NCI-H748 treated with DMSO at 0.1 percent for 48 hours (cell line): Measurements from ENCODE around the gene SLC16A10.
"Not testable (repeated sequence)": the region's sequence is repeated elsewhere in the genome, so short reads cannot be mapped to it uniquely, and the experiment has no call there.

Experiments used
- DNase-seq: peaks from one replicate; lab custom pipeline; 2025; lab: John Stamatoyannopoulos, UW

SLC16A10 gene

DNA sequence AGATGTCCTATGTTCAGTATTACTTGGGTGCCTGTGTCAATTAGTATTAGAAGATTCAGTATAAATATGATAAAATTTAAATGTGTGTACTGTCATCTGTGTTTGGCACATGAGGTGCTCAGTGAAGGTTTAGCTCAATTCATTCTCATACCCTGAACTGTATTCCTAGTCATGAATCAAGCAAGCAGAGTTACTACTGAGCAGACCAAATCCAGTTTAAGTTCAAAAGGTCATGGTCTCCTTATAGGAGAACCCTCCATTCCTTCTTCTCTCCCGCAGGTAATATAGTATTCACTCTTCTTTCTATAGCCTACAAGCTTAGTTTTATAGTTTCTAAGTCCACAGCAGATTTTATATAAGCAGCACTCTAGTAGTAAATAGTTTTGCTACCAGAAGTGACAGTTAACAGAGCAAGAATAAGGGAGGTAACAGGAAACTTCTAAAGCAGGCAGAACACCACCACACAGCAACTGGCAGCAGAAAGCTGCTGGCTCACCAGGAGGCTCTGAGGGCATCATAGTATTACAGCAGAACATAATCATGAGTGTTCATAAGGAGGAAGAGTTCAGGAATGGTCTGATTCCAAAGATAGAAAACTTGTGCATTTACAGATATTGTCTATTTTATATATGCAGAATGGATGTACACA is 133.2 kb downstream of the SLC16A10 start:
- DNase-seq: no peak

- no peak for DNase-seq
Observed at GRCh38 chr6:111221804-111222203, 134.5 kb downstream of the SLC16A10 start.

DNA sequence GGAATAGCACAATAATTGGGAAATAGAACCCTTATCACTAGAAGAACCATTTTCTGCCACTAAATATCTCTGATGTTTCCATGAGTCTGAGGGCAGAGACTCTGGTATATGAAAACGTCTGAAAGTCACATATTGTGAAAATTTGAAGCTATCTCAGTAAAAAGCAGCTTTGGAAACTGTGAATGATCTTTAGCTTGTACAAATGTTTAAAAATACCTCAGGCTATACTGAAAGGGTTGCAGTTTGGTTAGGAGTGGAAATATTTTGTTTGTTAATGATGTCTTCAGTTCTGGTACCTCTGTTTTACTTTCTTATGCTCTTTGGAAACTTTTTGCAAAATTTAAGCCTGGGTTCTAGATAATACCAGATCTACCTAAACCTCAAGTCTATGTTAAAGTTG is 135.0 kb downstream of the SLC16A10 start:
- no peak for DNase-seq

DNA sequence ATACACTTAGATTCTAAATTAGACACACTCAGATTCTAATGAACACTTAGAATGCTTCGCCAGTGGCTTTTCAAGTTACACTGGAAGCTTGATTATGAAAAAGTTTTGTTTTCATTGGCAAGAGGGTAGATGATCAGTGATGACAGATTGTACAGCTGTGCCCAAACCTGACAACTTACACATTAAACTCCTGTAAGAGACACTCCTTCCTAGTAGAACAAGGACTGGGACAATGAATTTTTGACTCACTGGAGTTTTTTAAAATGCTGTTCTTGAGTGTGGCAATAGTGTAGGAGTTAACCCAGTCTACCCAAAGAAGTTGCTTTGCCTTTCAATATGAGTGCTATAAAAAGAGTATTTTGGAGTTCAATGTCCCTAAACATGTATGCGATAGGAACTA is 140.8 kb downstream of the SLC16A10 start:
- DNase-seq: no peak

DNA sequence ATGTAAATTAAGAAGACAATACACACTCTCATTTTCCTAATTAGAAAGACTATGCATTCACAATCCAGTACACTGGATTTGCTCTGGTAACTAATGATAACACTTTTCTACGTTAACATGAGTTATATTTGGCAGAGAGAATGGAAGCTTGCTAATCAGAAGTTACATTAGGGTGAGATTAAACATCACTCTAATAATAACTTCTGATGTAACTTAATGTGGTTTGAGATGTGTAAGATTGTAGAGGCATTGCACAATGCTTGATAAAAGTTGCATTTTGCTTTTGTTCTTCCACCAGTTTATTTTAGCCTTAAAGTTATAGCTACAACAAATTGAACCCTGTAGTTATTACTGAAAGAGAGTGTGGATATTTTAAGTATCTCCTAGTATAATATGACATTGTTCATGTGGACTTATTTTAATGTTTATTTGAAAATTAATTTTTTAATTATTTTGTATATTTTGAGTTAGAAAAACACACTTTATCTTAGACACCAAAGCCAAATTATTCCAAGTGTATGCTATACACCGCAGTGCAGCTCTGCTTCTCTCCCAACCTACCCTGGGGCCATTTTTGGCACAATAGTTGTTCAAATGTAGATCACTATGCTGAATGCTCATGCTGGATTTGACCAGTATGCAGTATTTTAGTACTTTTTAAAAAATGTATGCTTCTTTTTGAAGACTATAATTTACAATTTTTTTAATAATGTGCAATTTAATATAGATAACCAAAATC is 143.2 kb downstream of the SLC16A10 start:
- DNase-seq: no peak

DNA sequence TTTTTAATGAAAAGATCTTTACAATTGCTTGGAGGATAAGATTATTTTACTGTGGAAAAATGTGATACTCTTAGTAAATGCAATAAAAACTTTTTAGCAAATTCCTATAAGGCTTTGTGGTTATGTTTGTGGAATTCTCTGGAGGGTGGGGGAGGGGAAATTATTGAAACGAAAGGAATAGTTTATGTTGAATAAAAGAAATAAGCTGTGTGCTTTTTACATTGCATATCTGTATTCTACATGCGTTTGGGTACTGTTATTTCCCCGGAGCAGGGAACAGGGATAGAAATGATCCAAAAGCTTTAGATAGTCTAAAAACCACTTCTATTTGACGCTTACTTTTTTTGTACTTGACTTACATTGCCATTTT is 143.8 kb downstream of the SLC16A10 start:
- DNase-seq: no peak

DNA sequence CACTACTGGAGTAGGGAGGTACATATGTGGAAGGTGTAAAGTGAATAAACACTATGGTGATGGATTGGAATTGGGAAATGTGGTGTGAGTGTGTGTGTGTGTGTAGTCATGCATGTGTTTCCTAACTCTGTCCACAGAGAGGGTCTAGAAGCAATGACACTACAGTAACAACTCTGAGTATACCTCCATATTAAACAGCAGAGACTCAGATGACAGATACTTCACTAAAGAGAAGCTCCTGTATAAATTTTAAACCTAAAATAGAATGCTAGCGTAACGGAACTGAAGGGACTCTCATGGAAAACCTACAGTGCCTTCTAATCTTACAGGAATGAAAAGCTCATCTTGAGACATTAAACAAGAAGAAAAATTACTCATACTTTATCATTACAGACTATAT is 150.5 kb downstream of the SLC16A10 start:
- DNase-seq: no peak

DNA sequence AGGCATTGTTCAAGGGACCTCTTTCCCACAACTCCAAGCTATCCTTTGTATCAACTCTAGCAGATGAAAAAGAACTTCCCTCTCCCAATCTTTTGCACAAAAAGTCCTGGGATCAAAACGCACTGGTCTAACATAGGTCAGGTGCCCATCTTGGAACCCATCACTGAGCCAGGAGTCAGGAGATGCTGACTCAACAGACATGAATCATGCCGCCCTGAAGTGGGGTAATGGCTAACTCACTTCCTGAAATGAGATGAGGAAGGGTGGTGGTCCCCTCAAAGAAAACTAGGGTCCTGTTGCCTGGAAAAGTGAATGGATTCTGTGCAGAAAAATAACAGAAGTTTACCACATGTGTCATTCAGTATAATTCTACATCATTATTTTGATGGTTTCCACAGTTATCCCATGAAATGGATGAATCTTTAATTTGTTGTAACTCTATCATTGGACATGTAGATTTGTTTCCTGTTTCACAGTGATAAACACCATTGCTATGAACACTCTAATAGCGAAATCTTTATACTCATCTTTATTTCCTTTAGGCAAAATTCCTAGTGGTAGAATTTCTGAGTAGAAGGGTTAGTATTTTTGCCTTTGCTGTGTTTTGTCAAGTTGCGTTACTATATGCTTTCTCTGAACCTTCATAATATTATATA is 151.3 kb downstream of the SLC16A10 start:
- DNase-seq: no peak

GRCh38 chr6:111239461-111239860 is 152.2 kb downstream of the SLC16A10 start:
- DNase-seq: no peak

DNA sequence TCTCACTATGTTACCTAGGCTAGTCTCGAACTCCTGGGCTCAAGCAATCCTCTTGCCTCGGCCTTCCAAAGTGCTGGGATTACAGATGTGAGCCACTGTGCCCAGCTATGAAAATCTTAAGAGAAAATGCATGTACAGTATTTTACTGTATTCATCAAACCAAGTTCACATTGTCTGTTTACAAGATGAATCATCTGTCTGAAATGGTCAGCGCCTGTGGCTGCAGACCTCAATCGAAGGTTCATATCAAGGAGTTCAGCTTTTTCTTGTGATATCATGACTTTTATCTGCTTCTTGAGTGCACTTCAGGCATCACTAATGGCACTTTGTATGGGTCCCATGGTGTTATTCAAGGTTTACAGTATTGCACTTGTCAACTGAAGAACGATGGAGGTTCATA is 155.1 kb downstream of the SLC16A10 start:
- no peak for DNase-seq

DNA sequence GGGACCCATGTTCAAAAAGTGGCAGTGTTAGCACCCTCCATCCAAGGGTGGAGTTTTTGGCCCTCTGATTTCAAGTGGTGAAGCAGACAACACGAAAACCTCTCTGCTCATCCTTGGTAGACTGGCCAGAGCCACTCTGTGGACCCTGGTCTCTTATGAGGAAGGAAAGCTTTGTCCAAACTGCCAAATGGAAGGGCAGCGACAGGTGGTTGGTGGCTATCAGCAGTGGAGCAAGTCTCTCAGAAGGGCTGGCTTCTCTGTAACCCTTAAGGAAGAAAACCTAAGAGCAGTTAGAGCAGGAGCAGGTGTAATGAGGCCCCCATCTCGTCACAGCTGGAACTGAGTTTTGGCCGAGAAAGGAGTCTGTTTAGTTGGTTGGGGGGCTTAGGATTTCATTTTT is 155.8 kb downstream of the SLC16A10 start:
- no peak for DNase-seq

DNA sequence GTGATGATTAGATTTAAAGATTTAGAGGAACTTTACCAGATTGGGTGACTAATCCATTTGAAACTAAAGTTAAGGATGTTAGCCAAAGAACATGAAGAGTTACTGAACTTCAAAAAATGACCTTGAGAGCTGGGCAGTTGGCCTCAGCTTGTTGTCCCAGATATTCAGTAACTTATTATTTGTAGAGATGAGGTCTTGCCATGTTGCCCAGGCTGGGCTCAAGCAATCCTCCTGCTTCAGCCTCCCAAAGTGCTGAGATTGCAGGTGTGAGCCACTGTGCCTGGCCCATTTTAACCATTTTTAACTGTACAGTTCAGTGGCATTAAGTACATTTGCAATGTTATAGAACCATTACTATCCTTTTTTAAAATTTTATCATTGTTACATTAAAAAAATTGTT is 161.5 kb downstream of the SLC16A10 start:
- DNase-seq: no peak

- no peak for DNase-seq
Observed at GRCh38 chr6:111250791-111251354, 163.6 kb downstream of the SLC16A10 start.

DNA sequence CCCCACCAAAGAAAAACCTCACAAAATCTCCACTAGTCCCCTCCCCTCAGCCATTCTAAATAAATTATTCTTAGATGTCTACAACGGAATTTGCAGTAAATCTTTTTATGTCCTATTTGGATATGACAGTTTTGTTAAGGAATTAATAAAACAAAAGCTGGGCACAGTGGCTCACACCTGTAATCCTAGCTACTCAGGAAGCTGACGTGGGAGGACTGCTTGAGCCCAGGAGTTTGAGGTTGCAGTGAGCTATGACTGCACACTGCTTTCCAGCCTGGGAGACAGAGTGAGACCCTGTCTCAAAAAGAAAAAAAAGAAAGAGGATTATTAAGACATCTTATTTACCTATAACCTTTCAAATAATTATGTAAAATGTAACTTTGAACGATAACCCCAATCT is 165.4 kb downstream of the SLC16A10 start:
- DNase-seq: no peak

GRCh38 chr6:111254004-111254778 is 166.9 kb downstream of the SLC16A10 start:
- no peak for DNase-seq

DNA sequence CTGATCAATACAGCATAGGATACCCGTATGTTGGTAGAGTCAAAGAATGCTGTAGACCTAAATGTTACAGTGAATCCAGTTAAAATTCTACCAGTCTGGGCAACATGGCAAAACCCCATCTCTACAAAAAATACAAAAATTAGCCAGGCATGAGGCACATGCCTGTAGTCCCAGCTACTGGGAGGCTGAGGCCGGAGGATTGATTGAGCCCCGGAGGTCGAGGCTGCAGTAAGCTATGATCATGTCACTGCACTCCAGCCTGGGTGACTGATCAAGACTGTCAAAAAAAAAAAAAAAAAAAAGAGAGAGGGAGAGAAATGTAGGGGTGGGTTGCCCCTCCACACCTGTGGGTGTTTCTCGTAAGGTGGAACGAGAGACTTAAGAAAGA is 167.5 kb downstream of the SLC16A10 start:
- DNase-seq: no peak

- DNase-seq: not testable (repeated sequence)
Observed at GRCh38 chr6:111255838-111256237, 168.5 kb downstream of the SLC16A10 start.

- no peak for DNase-seq
Observed at GRCh38 chr6:111256646-111257045, 169.3 kb downstream of the SLC16A10 start.

GRCh38 chr6:111258010-111258409 is 170.7 kb downstream of the SLC16A10 start:
- no peak for DNase-seq

- no peak for DNase-seq
Observed at GRCh38 chr6:111258615-111259088, 171.3 kb downstream of the SLC16A10 start.

DNA sequence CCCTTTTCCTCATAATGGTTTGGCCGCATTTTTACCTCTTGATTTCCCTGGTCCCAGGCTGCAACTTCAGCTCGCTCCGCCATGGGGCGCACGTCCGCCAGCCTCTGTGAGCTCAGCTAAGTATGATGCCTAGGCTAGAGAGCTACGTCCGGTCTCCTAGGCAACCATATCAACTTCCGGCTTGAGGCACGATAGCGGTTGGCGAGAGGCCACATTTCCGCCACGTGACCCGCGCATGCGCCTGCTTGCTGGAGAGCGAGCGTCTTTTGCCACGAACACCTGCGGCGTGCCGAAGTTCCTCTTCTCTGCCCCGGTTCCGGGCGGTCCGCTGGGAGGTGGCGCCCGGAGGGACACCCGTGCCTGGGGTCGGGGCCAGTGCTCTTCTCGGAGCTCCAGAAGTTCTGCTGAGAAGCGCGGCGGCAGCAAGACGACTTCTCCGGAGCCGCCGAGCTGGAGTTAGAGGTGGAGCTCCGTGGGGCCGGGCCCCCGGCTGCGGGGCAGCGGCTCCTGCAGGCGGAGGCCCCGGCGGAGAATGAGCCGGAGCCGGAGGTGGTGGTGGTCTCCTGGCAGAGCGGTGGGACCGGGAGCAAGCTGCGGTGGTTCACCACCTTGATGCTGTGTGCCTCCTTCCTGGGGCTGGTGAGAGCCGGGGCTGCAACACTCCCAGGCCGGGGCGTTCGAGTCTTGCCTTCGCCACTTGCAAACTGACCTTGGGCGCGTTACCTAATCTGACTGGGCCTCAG is 172.0 kb downstream of the SLC16A10 start:
- peak; percentile 98 for DNase-seq
